HepG2 (cell line): ENCODE data around the gene SYS1. TPM values are rescaled to one million over a fixed set of nuclear protein-coding genes. Genes with fewer than 3 reads are reported as not detected.

Experiments used
- FOXO1 ChIP-seq: sonication (generic); formaldehyde crosslinking; IDR thresholded peaks from 2 replicates; pipeline ENCODE4 v1.4.0; 2020; ENCODE audit warnings: missing genetic modification reagents
- GPBP1L1 ChIP-seq: sonication (generic); formaldehyde crosslinking; IDR thresholded peaks from 2 replicates; pipeline ENCODE4 v1.5.0; 2020; ENCODE audit warnings: mild to moderate bottlenecking, missing genetic modification reagents
- GTF2F1 ChIP-seq: fragments of 150-350 bp; IDR thresholded peaks from 2 replicates; pipeline ENCODE4 v1.6.1; 2014; ENCODE audit warnings: low read length
- MBNL3 ChIP-seq: fragments of 250-450 bp; sonication (Bioruptor Pico); conservative IDR thresholded peaks from 2 replicates; pipeline ENCODE4 v1.8.0; 2022; ENCODE audit warnings: mild to moderate bottlenecking, inconsistent platforms
- NFYC ChIP-seq: IDR thresholded peaks from 2 replicates; pipeline ENCODE4 v1.6.1; 2016; ENCODE audit warnings: missing genetic modification reagents, missing compliant biosample characterization
- RXRA ChIP-seq: sonication (generic); formaldehyde crosslinking; IDR thresholded peaks from 2 replicates; pipeline ENCODE4 v1.5.1; 2020; ENCODE audit warnings: missing genetic modification reagents
- ZHX1 ChIP-seq: sonication (generic); formaldehyde crosslinking; IDR thresholded peaks from 2 replicates; pipeline ENCODE4 v1.8.1; 2022; ENCODE audit warnings: low read depth, mild to moderate bottlenecking, missing genetic modification reagents
- ZIK1 ChIP-seq: sonication (generic); formaldehyde crosslinking; IDR thresholded peaks from 2 replicates; pipeline ENCODE4 v1.5.0; 2020; ENCODE audit warnings: mild to moderate bottlenecking, low read depth, missing genetic modification reagents, borderline replicate concordance
- ZNF296 ChIP-seq: sonication (generic); formaldehyde crosslinking; conservative IDR thresholded peaks from 2 replicates; pipeline ENCODE4 v1.5.0; 2020; ENCODE audit warnings: mild to moderate bottlenecking, missing genetic modification reagents
- ZNF460 ChIP-seq: sonication (generic); formaldehyde crosslinking; IDR thresholded peaks from 2 replicates; pipeline ENCODE4 v1.5.1; 2020; ENCODE audit warnings: missing genetic modification reagents, mild to moderate bottlenecking, borderline replicate concordance
- ZNF569 ChIP-seq: sonication (generic); formaldehyde crosslinking; IDR thresholded peaks from 2 replicates; pipeline ENCODE4 v1.5.0; 2020; ENCODE audit warnings: mild to moderate bottlenecking, missing genetic modification reagents, moderate library complexity, borderline replicate concordance
- ZNF749 ChIP-seq: sonication (generic); formaldehyde crosslinking; IDR thresholded peaks from 2 replicates; pipeline ENCODE4 v1.8.0; 2022; ENCODE audit warnings: mild to moderate bottlenecking, missing genetic modification reagents, moderate library complexity, borderline replicate concordance
- ZSCAN31 ChIP-seq: sonication (generic); formaldehyde crosslinking; IDR thresholded peaks from 2 replicates; pipeline ENCODE4 v1.5.0; 2020; ENCODE audit warnings: low read depth, mild to moderate bottlenecking, missing genetic modification reagents
- polyA plus RNA-seq, 8 experiments: library from polyadenylated mRNA; depleted of rRNA in 3 of 8; stranded (reverse) in 7 of 8; unstranded in 1 of 8; fragments of >200 nt; fragmentation: Illumina TruSeq in 4 of 8; extraction: Trizol in 4 of 8; gene quantifications; 2 replicates each; pipeline versions ENCODE4 v1.2.1 to v1.2.3, GENCODE V29; 2011 to 2016; ENCODE audit warnings: low read depth in 4 of 8, missing spikeins in 1 of 8, mixed read lengths in 1 of 8; ENCODE audit not compliant: insufficient read depth in 1 of 8
- total RNA-seq, 5 experiments: library from RNA; depleted of rRNA; stranded (reverse); fragments of >200 nt; fragmentation: Illumina TruSeq; extraction: Trizol; gene quantifications; 2 replicates each; pipeline ENCODE4 v1.2.3, GENCODE V29; 2016; ENCODE audit warnings: low read depth in 1 of 5
- TF ChIP-seq, protein P1 (sequence below): sonication (generic); formaldehyde crosslinking; IDR thresholded peaks from 2 replicates; pipeline ENCODE4 v1.4.0; 2020; ENCODE audit warnings: mild to moderate bottlenecking, missing genetic modification reagents, borderline replicate concordance
- TF ChIP-seq, protein P2 (sequence below): sonication (generic); formaldehyde crosslinking; conservative IDR thresholded peaks from 2 replicates; pipeline ENCODE4 v1.4.0; 2020; ENCODE audit warnings: missing genetic modification reagents

Gene SYS1
- total and polyA plus RNA-seq, 2 of the 13 experiments (the other 11 are each of a cell fraction or from before 2014, with no cell fraction given) = 38.3 to 65.6 TPM

GRCh38 chr20:45359406-45360148 lies 3.4 kb upstream of the SYS1 start (continued):
- TF ChIP-seq ZHX1 (CRISPR knock-in tag) (no peak), ZNF569 (no peak), NFYC (CRISPR knock-in tag) (no peak), MBNL3 (no peak), GTF2F1 (no peak), RXRA (CRISPR knock-in tag) (peak; percentile 74; the same call in 1 of the 2 replicates), ZNF460 (CRISPR knock-in tag) (no peak), ZNF296 (CRISPR knock-in tag) (no peak; the same call in 1 of the 2 replicates), ZSCAN31 (CRISPR knock-in tag) (no peak), ZNF749 (CRISPR knock-in tag) (no peak), GPBP1L1 (CRISPR knock-in tag) (no peak), ZIK1 (CRISPR knock-in tag) (no peak), FOXO1 (CRISPR knock-in tag) (no peak)
- TF ChIP-seq, protein P1, sequence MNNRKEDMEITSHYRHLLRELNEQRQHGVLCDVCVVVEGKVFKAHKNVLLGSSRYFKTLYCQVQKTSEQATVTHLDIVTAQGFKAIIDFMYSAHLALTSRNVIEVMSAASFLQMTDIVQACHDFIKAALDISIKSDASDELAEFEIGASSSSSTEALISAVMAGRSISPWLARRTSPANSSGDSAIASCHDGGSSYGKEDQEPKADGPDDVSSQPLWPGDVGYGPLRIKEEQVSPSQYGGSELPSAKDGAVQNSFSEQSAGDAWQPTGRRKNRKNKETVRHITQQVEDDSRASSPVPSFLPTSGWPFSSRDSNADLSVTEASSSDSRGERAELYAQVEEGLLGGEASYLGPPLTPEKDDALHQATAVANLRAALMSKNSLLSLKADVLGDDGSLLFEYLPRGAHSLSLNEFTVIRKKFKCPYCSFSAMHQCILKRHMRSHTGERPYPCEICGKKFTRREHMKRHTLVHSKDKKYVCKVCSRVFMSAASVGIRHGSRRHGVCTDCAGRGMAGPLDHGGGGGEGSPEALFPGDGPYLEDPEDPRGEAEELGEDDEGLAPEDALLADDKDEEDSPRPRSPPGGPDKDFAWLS (CRISPR knock-in tag) = no peak
- TF ChIP-seq, protein P2, sequence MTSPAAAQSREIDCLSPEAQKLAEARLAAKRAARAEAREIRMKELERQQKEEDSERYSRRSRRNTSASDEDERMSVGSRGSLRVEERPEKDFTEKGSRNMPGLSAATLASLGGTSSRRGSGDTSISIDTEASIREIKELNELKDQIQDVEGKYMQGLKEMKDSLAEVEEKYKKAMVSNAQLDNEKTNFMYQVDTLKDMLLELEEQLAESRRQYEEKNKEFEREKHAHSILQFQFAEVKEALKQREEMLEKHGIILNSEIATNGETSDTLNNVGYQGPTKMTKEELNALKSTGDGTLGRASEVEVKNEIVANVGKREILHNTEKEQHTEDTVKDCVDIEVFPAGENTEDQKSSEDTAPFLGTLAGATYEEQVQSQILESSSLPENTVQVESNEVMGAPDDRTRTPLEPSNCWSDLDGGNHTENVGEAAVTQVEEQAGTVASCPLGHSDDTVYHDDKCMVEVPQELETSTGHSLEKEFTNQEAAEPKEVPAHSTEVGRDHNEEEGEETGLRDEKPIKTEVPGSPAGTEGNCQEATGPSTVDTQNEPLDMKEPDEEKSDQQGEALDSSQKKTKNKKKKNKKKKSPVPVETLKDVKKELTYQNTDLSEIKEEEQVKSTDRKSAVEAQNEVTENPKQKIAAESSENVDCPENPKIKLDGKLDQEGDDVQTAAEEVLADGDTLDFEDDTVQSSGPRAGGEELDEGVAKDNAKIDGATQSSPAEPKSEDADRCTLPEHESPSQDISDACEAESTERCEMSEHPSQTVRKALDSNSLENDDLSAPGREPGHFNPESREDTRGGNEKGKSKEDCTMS (CRISPR knock-in tag) = no peak
